Measurements from ENCODE around the gene PEX14.
"Not testable (repeated sequence)": the region's sequence is repeated elsewhere in the genome, so short reads cannot be mapped to it uniquely, and the experiment has no call there.

The PEX14 gene

GRCh38 chr1:10450836-10451235, 23.9 kb upstream of the PEX14 start:
- DNase-seq (ENCODE audit: low spot score), result no peak

- DNase-seq (ENCODE audit: low spot score), result no peak
Observed at GRCh38 chr1:10451287-10451686, 23.5 kb upstream of the PEX14 start.

DNA sequence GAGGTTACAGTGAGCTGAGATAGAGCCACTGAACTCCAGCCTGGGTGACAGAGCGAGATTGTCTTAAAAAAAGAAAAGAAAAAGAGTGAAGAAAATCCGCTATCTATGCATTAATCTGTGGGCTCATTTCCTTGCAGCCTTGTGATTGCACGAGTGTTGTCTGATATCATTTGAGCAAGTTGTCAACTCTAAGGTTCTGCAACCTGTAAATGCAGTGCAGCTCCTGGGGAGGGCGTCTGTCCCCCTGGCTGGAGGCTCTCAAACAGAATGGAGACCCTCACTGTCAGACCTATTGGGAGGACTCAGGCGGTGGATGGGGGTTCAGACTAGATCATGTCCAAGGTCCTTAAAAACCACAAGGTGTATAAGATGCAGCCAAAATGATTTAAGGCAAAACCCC, 18.7 kb upstream of the PEX14 start:
- no peak for DNase-seq (ENCODE audit: low spot score)

- DNase-seq (ENCODE audit: low spot score), result no peak
Observed at GRCh38 chr1:10456661-10457060, 18.1 kb upstream of the PEX14 start.

- not testable (repeated sequence) for DNase-seq (ENCODE audit: low spot score)
Observed at GRCh38 chr1:10457462-10457861, 17.3 kb upstream of the PEX14 start.

GRCh38 chr1:10457875-10458274, 16.9 kb upstream of the PEX14 start:
- DNase-seq (ENCODE audit: low spot score), result no peak

GRCh38 chr1:10459184-10459583, 15.6 kb upstream of the PEX14 start:
- DNase-seq (ENCODE audit: low spot score), result peak; percentile 53

DNA sequence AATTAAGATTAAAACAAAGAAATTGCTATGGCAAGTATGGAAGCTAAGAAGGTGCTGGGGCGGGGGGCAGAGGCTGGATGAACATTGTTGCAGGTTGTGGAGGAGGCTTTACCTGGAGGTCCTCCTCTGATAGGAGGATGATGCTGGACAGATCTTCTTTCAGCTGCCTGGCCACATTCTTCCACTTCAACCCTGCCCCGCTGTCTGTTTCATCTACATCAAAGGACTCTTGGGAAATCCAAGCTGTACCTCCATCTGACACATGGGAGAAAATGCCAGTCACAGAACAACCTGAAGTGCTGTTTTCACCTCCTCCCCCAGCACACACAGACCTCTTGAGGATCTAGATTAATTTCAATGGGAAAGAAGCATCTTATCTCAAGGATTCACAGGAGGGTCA, 7.7 kb upstream of the PEX14 start:
- DNase-seq (ENCODE audit: low spot score), result no peak

- DNase-seq (ENCODE audit: low spot score), result no peak
Observed at GRCh38 chr1:10470043-10470442, 4.7 kb upstream of the PEX14 start.

DNA sequence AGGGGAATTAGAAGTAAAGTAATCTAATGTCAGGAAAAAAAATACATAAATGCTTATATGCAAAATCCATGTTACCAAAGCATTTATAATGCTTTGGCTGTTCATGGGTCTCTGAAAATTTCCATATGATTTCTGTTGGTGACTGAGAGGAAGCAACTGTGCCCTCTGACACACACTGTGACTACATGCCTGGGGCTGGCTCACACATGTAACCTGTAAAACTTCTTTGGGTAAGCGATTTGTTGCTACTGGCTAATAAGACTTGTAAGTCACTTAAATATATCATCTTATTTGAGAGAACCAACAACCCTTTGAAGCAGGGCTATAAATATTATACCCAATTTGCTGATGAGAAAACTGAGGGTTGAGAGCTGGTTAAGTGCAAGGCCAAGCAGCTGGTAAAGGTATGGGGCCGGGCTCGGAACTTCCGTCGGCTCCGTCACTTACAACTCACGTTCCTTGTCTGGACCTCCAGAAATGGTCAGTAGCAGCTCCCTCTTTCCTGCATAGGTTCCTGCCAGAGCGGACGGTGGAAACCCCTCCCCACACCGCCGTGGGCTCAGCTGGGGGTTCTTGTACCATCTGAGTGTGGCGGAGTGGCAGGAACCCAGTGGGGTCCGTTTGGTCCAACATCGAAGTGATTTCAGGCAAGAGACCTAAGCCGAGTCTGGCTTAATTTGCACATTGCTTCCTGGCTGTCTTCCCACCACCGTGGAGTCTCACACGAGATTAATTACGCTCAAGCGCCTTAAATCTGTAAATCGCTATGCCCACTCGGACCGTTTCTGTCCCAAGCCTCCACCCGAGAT, 3.1 kb upstream of the PEX14 start:
- no peak for DNase-seq (ENCODE audit: low spot score)

- peak; percentile 87 for DNase-seq (ENCODE audit: low spot score)
Observed at GRCh38 chr1:10472220-10473144, 2.3 kb upstream of the PEX14 start, which contains the start of gene DFFA. TSS of gene DFFA (minus strand) at chr1:10472529. CDS start at chr1:10472458, 71 bp downstream.

DNA sequence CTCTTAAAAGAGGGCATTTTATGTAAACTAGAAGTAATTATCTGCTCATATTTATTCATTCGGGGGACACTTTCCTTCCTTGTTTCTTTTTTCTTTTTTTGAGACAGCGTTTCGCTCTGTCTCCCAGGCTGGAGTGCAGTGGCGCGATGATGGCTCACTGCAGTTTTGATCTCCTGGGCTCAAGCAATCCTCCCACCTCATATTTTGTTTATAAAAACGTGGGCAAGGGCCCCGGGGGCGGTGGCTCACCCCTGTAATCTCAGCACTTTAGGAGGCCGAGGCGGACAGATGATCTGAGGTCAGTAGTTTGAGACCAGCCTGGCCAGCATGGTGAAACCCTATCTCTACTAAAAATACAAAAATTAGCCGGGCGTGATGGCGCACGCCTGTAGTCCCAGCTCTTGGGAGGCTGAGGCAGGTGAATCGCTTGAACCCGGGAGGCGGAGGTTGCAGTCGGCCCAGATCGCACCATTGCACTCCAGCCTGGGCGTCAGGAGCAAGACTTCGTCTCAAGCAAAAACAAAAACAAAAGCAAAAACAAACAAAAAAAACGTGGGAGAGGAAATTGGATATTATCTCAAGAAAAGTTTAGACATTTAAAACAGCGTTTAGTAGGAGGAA, 1.5 kb upstream of the PEX14 start:
- DNase-seq (ENCODE audit: low spot score), result no peak

- DNase-seq (ENCODE audit: low spot score), result not testable (repeated sequence)
Observed at GRCh38 chr1:10474309-10474612, 489 bp upstream of the PEX14 start.

GRCh38 chr1:10475510-10475909, 760 bp downstream of the PEX14 start:
- DNase-seq (ENCODE audit: low spot score), result peak; percentile 31

DNA sequence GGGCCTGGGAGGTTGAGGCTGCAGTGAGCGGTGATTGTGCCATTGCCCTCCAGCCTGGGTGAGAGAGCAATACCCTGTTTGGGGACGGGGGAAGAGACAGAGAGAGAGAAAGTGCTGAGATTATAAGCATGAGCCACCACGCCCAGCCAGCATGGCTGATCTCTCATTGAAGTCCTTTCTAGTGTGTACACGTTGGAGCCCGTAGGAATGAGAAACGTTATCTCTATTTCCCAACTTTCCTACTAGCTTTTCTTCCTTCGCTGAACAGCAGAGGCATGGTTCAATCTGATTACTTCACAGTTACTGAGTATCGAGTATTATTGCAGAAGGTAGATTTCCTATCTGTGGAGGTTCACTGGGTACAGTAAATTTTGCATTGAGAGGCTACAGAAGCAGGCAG, 4.5 kb downstream of the PEX14 start:
- DNase-seq (ENCODE audit: low spot score), result no peak

- no peak for DNase-seq (ENCODE audit: low spot score)
Observed at GRCh38 chr1:10480614-10481013, 5.9 kb downstream of the PEX14 start.

DNA sequence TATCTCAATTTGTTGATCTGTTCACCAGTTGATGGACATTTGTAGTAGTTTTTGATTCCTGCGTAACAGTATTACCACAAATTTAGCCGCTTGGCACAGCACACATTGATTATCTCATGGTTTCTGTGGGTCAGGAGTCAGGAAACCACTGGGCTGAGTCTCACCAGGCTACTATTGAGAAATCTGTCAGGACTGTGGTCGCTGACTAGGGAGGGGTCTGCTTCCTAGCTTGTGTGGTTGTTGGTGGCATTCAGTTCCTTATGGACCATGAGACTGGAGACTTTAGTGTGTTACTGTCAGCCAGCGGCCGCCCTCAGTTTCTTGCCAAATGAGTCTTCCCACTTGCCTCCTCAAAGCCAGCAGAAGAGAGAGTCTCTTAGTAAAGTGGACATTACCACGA, 9.8 kb downstream of the PEX14 start:
- no peak for DNase-seq (ENCODE audit: low spot score)

- DNase-seq (ENCODE audit: low spot score), result no peak
Observed at GRCh38 chr1:10489291-10490055, 14.7 kb downstream of the PEX14 start.

- DNase-seq (ENCODE audit: low spot score), result no peak
Observed at GRCh38 chr1:10490286-10490970, 15.7 kb downstream of the PEX14 start.

DNA sequence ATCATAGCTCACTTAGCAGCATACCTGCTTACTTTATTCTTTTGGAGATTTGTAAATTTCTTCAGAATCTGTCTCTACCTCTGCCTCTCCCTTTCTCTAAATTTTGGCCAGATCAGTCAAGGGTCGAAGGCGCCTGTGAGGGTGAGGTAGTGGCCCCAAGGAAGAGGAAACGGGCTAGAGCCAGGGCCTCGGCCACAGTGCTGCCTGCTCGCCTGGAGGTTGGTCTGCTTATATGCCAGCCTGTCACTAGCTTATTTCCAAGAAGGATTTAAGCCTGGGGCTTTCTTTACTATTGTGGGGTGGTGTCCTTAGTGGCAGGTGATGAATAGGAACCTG, 19.6 kb downstream of the PEX14 start:
- DNase-seq (ENCODE audit: low spot score), result no peak

- DNase-seq (ENCODE audit: low spot score), result peak; percentile 77
Observed at GRCh38 chr1:10494754-10495474, 20.2 kb downstream of the PEX14 start.
